Neutrophil (primary cell): ENCODE measurements around the gene ZC2HC1B.

Experiments
- H3K27ac ChIP-seq: fragments of 200-600 bp; sonication (generic); 2 replicates; pipeline ENCODE4 v1.5.1; 2016; ENCODE audit warnings: mild to moderate bottlenecking, moderate library complexity
- H3K27me3 ChIP-seq: fragments of 200-600 bp; sonication (generic); 2 replicates; pipeline ENCODE4 v1.6.0; 2016; ENCODE audit warnings: mild to moderate bottlenecking
- H3K36me3 ChIP-seq: fragments of 200-600 bp; sonication (generic); 2 replicates; pipeline ENCODE4 v1.5.1; 2017
- H3K4me1 ChIP-seq, 2 experiments: fragments of 200-600 bp in 1 of 2; sonication (generic) in 1 of 2; 1 replicate in 1 of 2; 2 replicates in 1 of 2; pipeline versions ENCODE4 v1.5.1 to v1.6.1; 2013 to 2016; ENCODE audit warnings: low read depth in 1 of 2, low read length in 1 of 2, mild to moderate bottlenecking in 1 of 2, moderate library complexity in 1 of 2; ENCODE audit not compliant: control insufficient read depth in 1 of 2, insufficient read depth in 1 of 2
- H3K4me3 ChIP-seq, 2 experiments: fragments of 200-600 bp in 1 of 2; sonication (generic) in 1 of 2; 1 replicate in 1 of 2; 2 replicates in 1 of 2; pipeline ENCODE4 v1.5.1; 2013 to 2016; ENCODE audit warnings: low read depth in 1 of 2, low read length in 1 of 2, mild to moderate bottlenecking in 1 of 2, moderate library complexity in 1 of 2
- H3K9me3 ChIP-seq: fragments of 200-600 bp; sonication (generic); 2 replicates; pipeline ENCODE4 v1.5.1; 2016
- TF ChIP-seq, protein P1 (sequence below): fragments of 200-600 bp; sonication (generic); IDR thresholded peaks from 2 replicates; pipeline ENCODE4 v1.5.1; 2016; ENCODE audit warnings: antibody characterized with exemption

ZC2HC1B gene

DNA sequence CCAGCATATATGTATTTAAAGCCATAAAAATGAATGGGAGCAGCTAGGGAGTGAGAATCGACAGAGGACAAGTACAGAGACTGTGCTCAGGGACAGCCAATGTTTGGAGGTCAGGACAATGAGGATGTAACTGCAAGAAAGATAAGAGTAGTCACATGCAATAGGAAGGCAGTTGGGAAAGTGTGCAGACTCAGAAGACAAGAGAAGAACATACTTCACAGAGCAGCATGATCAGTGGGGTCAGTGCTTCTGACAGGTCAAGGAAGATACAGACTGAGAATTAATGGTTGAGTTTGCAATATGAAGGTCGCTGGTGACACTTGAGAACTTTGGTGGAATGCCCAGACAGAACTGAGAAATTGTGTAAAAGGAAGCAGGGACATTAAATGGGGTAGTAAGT lies 118.7 kb downstream of the ZC2HC1B start:
- no peaks in the 10 kb centered on the region for H3K4me1 ChIP-seq
- H3K9me3 ChIP-seq: no peaks in the 10 kb centered on the region
- H3K4me3 ChIP-seq: no peak overlapping the region
- H3K36me3 ChIP-seq: no peaks in the 10 kb centered on the region
- TF ChIP-seq, protein P1, sequence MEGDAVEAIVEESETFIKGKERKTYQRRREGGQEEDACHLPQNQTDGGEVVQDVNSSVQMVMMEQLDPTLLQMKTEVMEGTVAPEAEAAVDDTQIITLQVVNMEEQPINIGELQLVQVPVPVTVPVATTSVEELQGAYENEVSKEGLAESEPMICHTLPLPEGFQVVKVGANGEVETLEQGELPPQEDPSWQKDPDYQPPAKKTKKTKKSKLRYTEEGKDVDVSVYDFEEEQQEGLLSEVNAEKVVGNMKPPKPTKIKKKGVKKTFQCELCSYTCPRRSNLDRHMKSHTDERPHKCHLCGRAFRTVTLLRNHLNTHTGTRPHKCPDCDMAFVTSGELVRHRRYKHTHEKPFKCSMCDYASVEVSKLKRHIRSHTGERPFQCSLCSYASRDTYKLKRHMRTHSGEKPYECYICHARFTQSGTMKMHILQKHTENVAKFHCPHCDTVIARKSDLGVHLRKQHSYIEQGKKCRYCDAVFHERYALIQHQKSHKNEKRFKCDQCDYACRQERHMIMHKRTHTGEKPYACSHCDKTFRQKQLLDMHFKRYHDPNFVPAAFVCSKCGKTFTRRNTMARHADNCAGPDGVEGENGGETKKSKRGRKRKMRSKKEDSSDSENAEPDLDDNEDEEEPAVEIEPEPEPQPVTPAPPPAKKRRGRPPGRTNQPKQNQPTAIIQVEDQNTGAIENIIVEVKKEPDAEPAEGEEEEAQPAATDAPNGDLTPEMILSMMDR: no peak
- no peak overlapping the region for H3K27ac ChIP-seq
- no peaks in the 10 kb centered on the region for H3K27me3 ChIP-seq

DNA sequence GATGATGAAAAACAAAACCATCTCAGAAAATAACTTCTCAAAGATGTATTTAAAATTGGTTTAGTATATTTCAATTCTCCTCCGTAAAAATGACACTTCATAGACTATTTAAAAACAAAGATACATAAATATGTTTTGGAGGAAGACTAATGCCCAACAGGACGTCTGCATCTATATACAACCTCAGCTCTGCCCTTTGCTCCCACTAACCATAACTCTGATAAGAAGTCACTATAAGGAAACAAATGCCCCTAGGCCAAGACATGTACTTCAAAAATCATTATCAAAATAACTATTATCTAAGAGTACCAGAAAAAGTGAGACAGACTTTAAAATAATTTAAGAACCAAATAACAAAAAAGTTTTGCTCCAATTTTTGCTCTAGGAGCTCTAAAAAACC lies 120.4 kb downstream of the ZC2HC1B start:
- Histone ChIP-seq H3K27me3 (no peaks in the 10 kb centered on the region), H3K4me1 (no peaks in the 10 kb centered on the region), H3K36me3 (no peaks in the 10 kb centered on the region), H3K27ac (no peak overlapping the region), H3K9me3 (no peaks in the 10 kb centered on the region), H3K4me3 (no peak overlapping the region)
- TF ChIP-seq, protein P1: no peak

DNA sequence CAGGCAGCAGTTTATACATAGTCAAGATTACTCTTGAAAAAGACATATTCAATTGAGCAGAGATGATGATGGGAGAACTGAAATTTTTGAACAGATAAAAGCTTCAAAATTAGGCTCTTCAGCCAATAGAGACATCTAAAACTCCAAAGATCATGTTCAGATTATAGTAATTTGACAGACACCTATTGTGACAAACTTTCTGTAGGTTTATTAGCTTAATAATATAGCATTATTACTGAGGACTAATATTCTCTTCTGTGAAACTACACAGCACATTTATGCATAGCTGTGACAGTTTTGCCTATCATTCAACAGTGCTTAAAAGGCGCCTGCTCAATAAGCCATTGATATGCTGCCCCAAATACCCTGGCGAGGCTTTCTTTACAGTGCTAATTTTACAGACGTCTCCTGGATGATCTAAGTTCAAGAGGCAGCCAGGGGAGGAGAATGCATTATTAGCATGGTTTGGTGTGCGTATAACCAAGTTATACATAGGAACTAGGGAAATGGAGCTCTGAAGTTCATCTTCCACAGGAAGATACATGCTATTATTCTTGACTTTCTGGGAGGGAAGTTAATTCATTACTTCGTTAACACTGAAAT lies 122.3 kb downstream of the ZC2HC1B start:
- no peak overlapping the region for H3K4me3 ChIP-seq
- TF ChIP-seq, protein P1: no peak
- H3K4me1 ChIP-seq: no peaks in the 10 kb centered on the region
- H3K9me3 ChIP-seq: no peaks in the 10 kb centered on the region
- H3K27ac ChIP-seq: no peak overlapping the region
- H3K27me3 ChIP-seq: no peaks in the 10 kb centered on the region
- no peaks in the 10 kb centered on the region for H3K36me3 ChIP-seq
